ENCODE results near the gene DBF4.

DNA sequence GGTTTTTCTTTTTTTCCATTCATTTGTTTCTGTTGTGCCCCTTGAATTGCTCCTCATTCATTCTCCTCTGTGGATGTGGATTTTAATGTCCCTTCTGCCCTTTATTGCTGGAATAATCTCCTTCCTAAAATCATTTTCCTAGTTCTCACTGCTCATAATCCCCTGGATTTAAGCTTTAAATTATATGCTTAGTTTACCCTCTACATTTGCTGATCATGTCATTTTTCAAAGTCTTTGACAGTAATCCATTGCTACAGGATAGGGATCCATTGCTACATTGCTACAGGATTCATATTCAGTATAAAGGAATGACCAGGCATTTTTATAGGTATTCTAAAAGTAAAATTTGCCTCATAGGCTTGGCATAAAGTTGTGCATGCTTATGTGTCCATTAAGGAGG, 72.1 kb downstream of the DBF4 start:
- TF ChIP-seq, protein P1, sequence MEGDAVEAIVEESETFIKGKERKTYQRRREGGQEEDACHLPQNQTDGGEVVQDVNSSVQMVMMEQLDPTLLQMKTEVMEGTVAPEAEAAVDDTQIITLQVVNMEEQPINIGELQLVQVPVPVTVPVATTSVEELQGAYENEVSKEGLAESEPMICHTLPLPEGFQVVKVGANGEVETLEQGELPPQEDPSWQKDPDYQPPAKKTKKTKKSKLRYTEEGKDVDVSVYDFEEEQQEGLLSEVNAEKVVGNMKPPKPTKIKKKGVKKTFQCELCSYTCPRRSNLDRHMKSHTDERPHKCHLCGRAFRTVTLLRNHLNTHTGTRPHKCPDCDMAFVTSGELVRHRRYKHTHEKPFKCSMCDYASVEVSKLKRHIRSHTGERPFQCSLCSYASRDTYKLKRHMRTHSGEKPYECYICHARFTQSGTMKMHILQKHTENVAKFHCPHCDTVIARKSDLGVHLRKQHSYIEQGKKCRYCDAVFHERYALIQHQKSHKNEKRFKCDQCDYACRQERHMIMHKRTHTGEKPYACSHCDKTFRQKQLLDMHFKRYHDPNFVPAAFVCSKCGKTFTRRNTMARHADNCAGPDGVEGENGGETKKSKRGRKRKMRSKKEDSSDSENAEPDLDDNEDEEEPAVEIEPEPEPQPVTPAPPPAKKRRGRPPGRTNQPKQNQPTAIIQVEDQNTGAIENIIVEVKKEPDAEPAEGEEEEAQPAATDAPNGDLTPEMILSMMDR (IDR thresholded peaks at IDR 0.05; ENCODE audit: low read depth, low read length): no peak
- TF ChIP-seq EZH2phosphoT487 (IDR thresholded peaks at IDR 0.05; ENCODE audit: low read depth): no peak

Data from OCI-LY3 (cell line).